SH-SY5Y (cell line): ENCODE results near the gene HK2.
A peak's percentile ranks its signal among the peaks of the same experiment; 100 is the strongest.

Experiments used
- GATA2 ChIP-seq: IDR thresholded peaks from 2 replicates; pipeline ENCODE4 v1.6.1; 2011; ENCODE audit warnings: mild to moderate bottlenecking, low read depth, low read length
- GATA3 ChIP-seq: IDR thresholded peaks from 2 replicates; pipeline ENCODE4 v1.6.1; 2011; ENCODE audit warnings: low read depth, mild to moderate bottlenecking, low read length, moderate library complexity

DNA sequence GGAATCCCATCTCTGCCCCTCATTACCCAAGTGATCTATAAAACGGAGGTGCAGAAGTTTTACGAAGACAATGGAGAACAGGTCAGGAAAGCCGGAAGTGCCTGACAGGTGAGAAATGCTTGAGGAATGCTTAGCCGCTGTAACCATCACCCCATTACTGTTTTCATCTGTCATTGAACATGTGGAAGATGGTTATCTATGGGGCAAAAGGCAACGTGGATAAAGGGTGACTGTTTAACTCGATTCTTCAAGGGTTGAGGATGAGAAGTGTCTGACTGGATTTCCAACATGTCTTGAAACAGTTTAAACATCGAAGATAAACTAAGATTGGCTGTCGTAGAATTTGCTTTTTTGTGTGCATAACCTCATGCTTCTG lies 17.3 kb downstream of the HK2 start:
- TF ChIP-seq GATA3: no peak
- TF ChIP-seq GATA2: peak; percentile 23; the same call in 1 of the 2 replicates
